ENCODE results near the gene MT1F. TPM values are rescaled to one million over a fixed set of nuclear protein-coding genes. Genes with fewer than 3 reads are reported as not detected.

The MT1F gene
- total and polyA plus RNA-seq, 2 of the 4 experiments (the other 2 are of a cell fraction), result 0.56 TPM; not detected in 1

GRCh38 chr16:56636616-56637413 is 20.9 kb upstream of the MT1F start:
- Histone ChIP-seq H3K4me2 (ENCODE audit: low read depth, low read length) (no peak overlapping the region), H2AK5ac (ENCODE audit: low read depth, low read length) (no peak overlapping the region), H3K14ac (replicated peaks; ENCODE audit: low read depth, low read length) (no peak overlapping the region), H4K8ac (ENCODE audit: low read depth in 2 of 2, low read length in 2 of 2) (no peak overlapping the region), H3K4me1 (ENCODE audit: control insufficient read depth, insufficient read depth, low read length) (no peaks in the 10 kb centered on the region; the same call in 1 of the 2 replicates), H3K9ac (ENCODE audit: low read depth, low read length) (no peak overlapping the region), H2BK20ac (ENCODE audit: low read depth, low read length) (no peak overlapping the region), H2BK15ac (ENCODE audit: low read depth, low read length) (no peak overlapping the region), H3K4me3 (ENCODE audit: insufficient read depth, low read depth, low read length) (no peak overlapping the region), H4K20me1 (ENCODE audit: insufficient read depth, low read length) (no peaks in the 10 kb centered on the region), H3K56ac (ENCODE audit: extremely low read depth, insufficient read depth, low read length) (no peak overlapping the region), H3K27ac (ENCODE audit: insufficient read depth, low read length) (no peak overlapping the region), H3K36me3 (ENCODE audit: control insufficient read depth, insufficient read depth, low read length) (no peaks in the 10 kb centered on the region), H2AK9ac (replicated peaks; ENCODE audit: low read depth, low read length, poor library complexity) (no peak overlapping the region), H3K4ac (ENCODE audit: low read depth, low read length) (no peak overlapping the region), H4K91ac (ENCODE audit: insufficient read depth, low read depth, low read length) (no peak overlapping the region), H2BK5ac (ENCODE audit: low read depth, low read length, poor library complexity, severe bottlenecking) (no peak overlapping the region), H3K79me1 (ENCODE audit: low read depth in 1 of 2, low read length in 2 of 2) (no peaks in the 10 kb centered on the region), H2AFZ (replicated peaks; ENCODE audit: low read length, poor library complexity) (no peak overlapping the region), H3K18ac (ENCODE audit: low read depth, low read length) (no peak overlapping the region), H2BK120ac (ENCODE audit: low read depth, low read length) (no peak overlapping the region), H3K9me3 (ENCODE audit: control insufficient read depth, insufficient read depth, low read length) (peaks cover 2% of the 10 kb centered on the region; the same call in 1 of the 2 replicates), H3K27me3 (ENCODE audit: control insufficient read depth, insufficient read depth, low read length) (peaks cover 89% of the 10 kb centered on the region), H3K9me1 (ENCODE audit: insufficient read depth, low read length) (no peaks in the 10 kb centered on the region), H3K23ac (ENCODE audit: low read depth, low read length) (no peak overlapping the region), H4K5ac (ENCODE audit: low read depth, low read length) (no peak overlapping the region)
- in situ Hi-C loops (cut with MboI; ENCODE audit: low sequenced_read_pairs), result no loop called here
- dilution Hi-C loops (cut with HindIII; ENCODE audit: low sequenced_read_pairs, unreplicated experiment), result no loop called here
- POLR2A ChIA-PET (ENCODE audit: unreplicated experiment), result no interaction called here
- BruUV-seq (replicated peaks), result no TSS peak
- CTCF ChIA-PET, result no interaction called here
- no CpG with 5 or more reads among the region's 9 CpGs for WGBS, 2 experiments (ENCODE audit: extremely low coverage in 2 of 2, insufficient read length in 1 of 2)
- no peak for ATAC-seq (ENCODE audit: low read depth)
- TF ChIP-seq CTCF (conservative IDR thresholded peaks at IDR 0.05; ENCODE audit: low read depth, low read length), result no peak
- TF ChIP-seq POLR2A (IDR thresholded peaks at IDR 0.05; ENCODE audit: low read depth, low read length), result no peak
- TF ChIP-seq CHD1 (IDR thresholded peaks at IDR 0.05; ENCODE audit: low read depth, low read length), result no peak
- no peak for TF ChIP-seq FOS (IDR thresholded peaks at IDR 0.05; ENCODE audit: low read depth, low read length)
- no peak for TF ChIP-seq MAFK (IDR thresholded peaks at IDR 0.05; ENCODE audit: low read depth, low read length)
- TF ChIP-seq SMC3 (IDR thresholded peaks at IDR 0.05; ENCODE audit: low read depth, low read length), result no peak
- TF ChIP-seq RCOR1 (IDR thresholded peaks at IDR 0.05; ENCODE audit: insufficient replicate concordance, low read length), result no peak
- no peak for TF ChIP-seq MXI1 (IDR thresholded peaks at IDR 0.05; ENCODE audit: borderline replicate concordance, low read depth, low read length)
- TF ChIP-seq CEBPB (IDR thresholded peaks at IDR 0.05; ENCODE audit: low read depth, low read length), result no peak
- no peak for TF ChIP-seq NFE2L2 (IDR thresholded peaks at IDR 0.05; ENCODE audit: low read depth, low read length)
- TF ChIP-seq BHLHE40 (IDR thresholded peaks at IDR 0.05; ENCODE audit: low read depth, low read length), result no peak
- no peak for TF ChIP-seq MAZ (IDR thresholded peaks at IDR 0.05; ENCODE audit: borderline replicate concordance, low read depth, low read length)
- TF ChIP-seq RAD21 (IDR thresholded peaks at IDR 0.05; ENCODE audit: low read length), result no peak
- TF ChIP-seq ELK1 (IDR thresholded peaks at IDR 0.05; ENCODE audit: borderline replicate concordance, low read depth, low read length), result no peak
- TF ChIP-seq USF2 (IDR thresholded peaks at IDR 0.05; ENCODE audit: low read depth, low read length), result no peak
- TF ChIP-seq RFX5 (IDR thresholded peaks at IDR 0.05; ENCODE audit: low read depth, low read length), result no peak
- intact Hi-C loops (cut with micrococcal nuclease), result no loop called here
- DNase-seq, result no peak
